Activated CD8-positive, alpha-beta memory T cell treated with anti-CD3 and anti-CD28 coated beads for 4 hours (primary cell): Measurements from ENCODE around the gene RPL37A.

Source experiments
- DNase-seq, 2 donors: peaks; one replicate each; pipeline ENCODE4 v3.0.0-alpha.2; 2020; ENCODE audit warnings: low read depth in 2 of 2

The RPL37A gene

DNA sequence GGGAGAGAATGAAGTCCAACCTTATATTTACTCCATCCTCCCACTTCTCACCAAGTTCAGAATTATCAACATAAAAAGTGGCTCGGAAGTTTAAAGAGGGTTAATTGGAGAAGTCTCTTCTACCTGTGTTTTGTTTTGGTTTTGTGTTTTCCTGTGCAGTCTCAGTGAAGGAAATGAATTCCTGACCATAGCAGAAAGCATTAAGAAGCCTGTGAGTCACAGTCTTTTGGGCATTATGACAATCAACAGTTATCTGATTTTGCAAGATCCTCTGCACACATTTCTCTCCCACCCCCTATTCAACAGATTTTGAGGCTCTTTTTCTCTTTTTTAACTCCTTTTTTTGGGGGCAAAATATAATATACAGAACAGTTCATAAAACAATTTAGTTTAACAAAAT is 8.6 kb upstream of the RPL37A start:
- no peak for DNase-seq

- no peak for DNase-seq
Observed at GRCh38 chr2:216491793-216492596, 6.6 kb upstream of the RPL37A start.

GRCh38 chr2:216492597-216493333 is 5.9 kb upstream of the RPL37A start:
- no peak for DNase-seq

GRCh38 chr2:216493334-216493685 is 5.3 kb upstream of the RPL37A start:
- DNase-seq: no peak

GRCh38 chr2:216495656-216496055 is 3.0 kb upstream of the RPL37A start:
- DNase-seq: no peak

DNA sequence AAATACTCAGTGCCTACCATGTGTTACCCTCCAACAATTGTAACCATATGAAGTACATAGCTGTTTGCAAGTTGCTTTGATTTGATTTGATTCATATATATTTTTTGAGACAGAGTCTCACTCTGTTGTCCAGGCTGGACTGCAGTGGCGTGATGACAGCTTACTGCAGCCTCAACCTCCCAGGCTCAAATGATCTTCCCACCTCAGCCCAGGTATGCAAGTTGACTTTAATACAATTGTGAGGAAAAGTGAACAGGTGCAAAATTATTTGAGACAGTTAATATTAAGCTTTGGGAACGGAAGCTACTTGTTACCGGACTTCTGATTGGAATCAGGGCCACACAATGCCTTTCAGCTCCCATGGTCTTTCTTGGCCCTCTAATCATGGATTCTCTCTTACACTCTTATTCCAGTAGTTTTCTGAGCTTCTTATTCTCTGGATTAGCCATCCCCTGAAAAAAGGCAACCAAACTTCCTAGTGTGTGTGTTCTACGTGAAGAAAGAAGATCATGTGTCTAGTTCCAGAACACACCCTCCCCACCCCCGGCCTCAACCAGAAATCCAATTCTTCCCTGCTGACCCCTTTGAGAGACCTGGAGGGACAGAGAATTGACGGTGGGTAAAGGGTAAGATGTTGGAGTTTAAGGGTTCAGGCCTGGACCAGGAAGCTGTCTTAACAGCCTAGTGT is 1.1 kb upstream of the RPL37A start:
- DNase-seq: no peak

DNA sequence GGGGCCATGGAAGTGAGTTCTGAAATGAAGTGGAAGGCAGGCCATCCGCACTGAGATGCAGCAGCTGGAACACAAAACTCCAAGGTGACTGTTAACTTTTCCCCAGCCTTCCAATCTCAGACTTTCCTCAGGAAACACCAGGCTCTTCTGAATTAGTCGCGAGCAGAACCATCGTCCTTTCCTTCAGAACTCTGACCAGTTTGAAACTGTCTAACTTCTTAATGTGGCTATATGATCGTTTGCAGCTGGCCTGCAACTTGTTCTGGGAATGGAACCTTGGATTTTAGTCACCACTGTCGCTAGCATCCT is 620 bp upstream of the RPL37A start:
- DNase-seq: no peak

DNA sequence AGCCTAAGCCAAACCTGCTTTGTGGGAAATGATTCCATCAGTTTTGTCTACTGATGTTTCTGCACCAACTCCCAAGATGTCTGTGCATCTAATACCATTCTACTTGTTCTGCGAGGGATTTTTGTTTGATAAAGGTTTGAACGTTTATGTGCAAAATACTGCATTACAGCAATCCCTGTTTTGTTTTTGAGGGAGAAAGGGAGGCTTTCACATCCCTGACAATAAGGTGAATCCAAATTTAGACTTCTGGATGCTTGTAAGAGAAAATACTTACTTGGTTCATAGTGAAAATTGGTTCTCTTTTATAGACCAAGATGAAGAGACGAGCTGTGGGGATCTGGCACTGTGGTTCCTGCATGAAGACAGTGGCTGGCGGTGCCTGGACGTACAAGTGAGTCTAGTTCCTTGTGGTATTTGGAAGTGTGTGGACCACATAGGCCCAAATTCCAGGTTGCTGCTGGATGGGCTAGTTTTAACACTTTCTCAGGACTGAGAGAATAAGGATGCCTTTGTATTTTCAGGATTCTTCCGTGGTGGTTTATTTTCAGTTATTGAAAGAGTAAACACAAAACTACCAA is 1.1 kb downstream of the RPL37A start:
- DNase-seq: no peak

- no peak for DNase-seq
Observed at GRCh38 chr2:216500572-216500971, 1.9 kb downstream of the RPL37A start.

- DNase-seq: no peak
Observed at GRCh38 chr2:216501854-216502253, 3.2 kb downstream of the RPL37A start.

DNA sequence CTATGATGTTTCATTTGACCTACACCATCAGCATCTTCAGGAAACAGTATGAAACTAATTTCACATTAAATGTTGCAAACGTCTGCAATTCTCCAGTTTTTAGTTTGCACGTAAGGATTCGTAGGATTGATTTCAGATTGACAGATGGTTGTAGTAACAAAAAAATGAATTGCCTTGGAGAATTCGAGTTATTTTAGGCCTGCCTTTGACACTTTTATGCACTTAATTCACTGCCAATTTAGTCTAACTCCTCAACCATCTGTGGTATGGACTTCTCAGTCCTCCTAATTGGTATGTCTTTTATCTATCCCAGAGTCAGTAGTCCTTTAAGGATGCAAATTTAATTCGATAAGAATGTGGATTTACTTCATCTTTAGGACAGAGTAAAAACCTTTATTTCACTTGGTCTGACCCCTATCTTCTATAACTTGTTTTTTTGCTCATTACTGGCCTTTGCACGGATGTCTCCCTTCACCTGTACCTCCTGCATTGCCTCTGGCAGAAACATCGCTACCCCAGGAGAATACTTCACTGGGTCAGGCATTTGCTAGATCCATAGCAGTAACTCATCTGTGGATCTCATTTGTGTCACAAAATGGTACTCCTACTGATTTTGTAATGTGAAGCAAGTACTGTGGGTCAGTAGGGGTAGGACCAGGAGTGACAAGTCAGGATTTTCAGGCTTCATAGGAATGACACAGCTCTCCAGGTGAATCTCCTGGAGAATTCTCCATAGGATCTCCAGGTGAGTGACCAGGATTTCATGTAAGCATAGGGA is 3.9 kb downstream of the RPL37A start:
- DNase-seq: no peak

- DNase-seq: no peak
Observed at GRCh38 chr2:216503159-216503629, 4.5 kb downstream of the RPL37A start.

DNA sequence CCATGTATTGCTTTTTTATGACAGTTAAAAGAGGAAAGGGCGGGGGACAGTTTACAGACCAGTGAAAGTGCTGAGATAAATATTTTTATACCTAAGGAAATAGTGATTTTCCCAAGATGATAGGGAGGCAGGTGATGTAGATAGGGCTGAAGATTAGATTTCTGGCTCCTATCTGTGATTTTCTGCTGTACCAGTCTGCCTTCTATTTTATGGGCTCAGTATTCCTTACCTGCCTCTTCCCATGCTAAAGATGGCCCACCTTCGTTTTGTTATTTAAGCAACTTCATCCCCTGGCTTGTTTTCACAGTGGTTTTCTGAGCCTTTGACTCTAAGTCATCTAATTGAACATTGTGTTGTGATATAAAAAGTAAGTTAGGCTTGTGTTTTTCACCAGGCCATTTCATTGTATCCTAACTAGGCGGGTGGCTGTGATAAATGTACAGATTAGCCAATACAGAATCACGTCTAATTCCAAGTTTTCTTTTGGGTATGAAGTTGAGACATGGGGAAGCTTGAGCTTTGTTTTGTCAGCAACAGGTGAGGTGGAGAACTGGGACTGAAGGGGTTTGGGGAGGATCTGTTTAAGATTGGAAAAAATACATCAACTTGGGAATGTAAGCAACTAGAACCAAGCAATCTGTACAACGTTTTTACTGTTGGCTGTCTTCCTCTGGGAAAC is 5.2 kb downstream of the RPL37A start:
- DNase-seq: no peak

DNA sequence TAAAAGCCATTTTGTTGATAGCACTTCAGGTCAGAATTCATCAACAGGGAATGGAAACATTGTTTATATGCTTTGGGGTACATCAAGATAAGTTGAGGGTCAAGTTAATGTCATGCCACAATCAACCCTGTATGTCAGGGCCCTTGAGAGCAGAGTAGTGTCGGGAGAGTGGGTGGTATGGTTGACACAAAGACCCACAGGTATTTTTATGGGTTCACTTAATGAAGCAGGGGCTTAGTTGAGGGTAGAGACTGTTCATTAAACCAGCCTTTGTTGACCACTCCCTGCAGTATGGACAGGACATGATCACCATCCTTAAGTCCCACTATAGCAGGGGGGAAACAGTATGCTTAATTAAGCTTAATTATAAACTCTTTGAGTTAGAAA is 5.7 kb downstream of the RPL37A start:
- DNase-seq: no peak

- DNase-seq: no peak
Observed at GRCh38 chr2:216505133-216506106, 6.8 kb downstream of the RPL37A start.

DNA sequence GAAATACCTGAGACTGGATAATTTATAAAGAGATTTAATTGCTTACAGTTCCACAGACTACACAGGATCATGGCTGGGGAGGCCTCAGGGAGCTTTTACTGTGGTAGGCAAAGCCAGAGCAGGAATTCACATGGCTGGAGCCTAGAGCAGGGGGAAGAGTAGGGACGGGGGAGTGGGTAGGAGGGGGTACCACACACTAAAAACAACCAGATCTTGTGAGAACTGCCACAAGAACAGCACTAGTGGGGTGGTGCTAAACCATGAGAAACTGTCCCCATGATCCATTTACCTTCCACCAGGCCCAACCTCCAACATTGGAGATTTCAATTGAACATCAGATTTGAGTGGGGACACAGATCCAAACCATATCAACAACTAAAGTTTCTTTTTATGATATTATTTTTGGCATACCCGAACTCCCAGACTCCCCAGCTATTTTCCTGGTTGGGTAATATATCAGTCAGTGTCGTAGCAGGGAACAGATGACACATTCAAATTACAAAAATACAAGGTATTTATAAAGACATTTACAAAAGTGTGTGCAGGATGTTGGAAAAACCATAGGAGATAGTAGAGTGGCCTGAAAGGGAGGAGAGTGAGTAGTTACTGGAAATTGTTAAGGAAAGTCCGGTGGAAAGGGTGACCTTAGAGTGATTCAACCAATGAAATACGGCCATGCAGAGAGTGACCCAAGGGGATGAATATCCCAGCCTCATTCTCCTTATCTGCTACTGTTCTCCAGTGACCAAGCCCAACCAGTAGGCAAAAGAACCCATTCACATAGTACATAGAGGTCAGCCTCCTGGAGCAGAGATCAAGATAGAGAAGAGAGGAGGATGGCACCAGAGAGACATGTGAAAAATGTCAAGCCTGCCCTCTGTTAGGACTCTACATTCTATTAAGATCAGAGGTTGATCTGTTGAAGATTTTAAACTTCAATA is 8.8 kb downstream of the RPL37A start:
- DNase-seq: no peak

- DNase-seq: no peak
Observed at GRCh38 chr2:216508229-216508628, 9.6 kb downstream of the RPL37A start.

DNA sequence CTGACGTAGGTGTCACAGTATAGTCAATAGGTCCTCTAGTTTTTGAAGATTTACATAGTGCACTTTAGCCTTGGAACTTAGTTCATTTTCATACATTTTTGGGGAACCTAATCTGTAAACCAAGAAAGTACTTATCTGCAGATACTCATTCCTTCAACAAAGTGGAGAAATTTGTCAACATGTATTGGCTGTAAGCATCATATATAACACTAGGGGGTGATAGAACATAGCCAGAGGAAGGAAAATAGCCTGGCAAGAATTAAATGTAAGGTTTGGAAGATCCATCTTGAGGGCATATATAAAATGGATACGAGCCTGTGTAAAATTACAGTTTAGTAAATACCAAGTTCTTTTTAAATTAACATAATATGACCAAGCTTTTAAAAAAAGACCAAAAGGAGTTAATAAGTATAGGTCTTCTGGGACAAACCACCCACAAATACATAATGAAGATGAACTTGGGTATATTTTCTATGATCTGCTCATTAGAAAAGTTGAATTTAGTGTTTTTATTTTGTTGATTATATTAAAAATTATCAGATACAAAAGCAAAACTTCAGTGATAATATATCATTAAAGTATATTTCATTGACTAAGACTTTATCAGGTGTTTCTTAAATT is 18.2 kb downstream of the RPL37A start:
- DNase-seq: no peak
